NCI-H2196 treated with DMSO at 0.1 percent for 48 hours (cell line): ENCODE results near the gene MEGF6.
"Not testable (repeated sequence)": the region's sequence is repeated elsewhere in the genome, so short reads cannot be mapped to it uniquely, and the experiment has no call there.

Source experiments
- DNase-seq: peaks from one replicate; lab custom pipeline; 2025; ENCODE audit not compliant: unreplicated experiment; lab: John Stamatoyannopoulos, UW

MEGF6 gene

GRCh38 chr1:3575515-3575914 lies 35.8 kb downstream of the MEGF6 start:
- not testable (repeated sequence) for DNase-seq

- no peak for DNase-seq
Measured at GRCh38 chr1:3573500-3573899, 37.8 kb downstream of the MEGF6 start.

GRCh38 chr1:3572638-3573037 lies 38.7 kb downstream of the MEGF6 start:
- not testable (repeated sequence) for DNase-seq

DNA sequence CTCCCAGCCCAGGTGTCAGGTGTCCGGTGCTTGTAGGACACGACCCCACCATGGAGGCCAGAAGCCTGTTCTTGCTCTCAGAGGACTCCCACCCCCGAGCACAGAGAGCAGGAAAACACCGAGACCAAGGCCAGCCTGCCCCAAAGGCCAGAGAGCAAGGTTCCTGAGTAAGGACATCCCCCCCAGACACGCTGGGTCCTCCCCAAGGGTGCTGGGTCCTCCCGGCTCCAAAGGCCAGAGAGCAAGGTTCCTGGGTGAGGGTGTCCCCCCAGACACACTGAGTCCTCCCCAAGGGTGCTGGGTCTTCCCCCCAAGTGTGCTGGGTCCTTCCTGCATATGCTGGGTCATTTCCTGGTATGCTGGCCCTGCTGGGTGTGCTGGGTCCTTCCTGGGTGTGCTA lies 40.0 kb downstream of the MEGF6 start:
- DNase-seq = no peak

- DNase-seq = no peak
Measured at GRCh38 chr1:3570066-3570986, 41.0 kb downstream of the MEGF6 start.

GRCh38 chr1:3569436-3569835 lies 41.9 kb downstream of the MEGF6 start:
- no peak for DNase-seq

DNA sequence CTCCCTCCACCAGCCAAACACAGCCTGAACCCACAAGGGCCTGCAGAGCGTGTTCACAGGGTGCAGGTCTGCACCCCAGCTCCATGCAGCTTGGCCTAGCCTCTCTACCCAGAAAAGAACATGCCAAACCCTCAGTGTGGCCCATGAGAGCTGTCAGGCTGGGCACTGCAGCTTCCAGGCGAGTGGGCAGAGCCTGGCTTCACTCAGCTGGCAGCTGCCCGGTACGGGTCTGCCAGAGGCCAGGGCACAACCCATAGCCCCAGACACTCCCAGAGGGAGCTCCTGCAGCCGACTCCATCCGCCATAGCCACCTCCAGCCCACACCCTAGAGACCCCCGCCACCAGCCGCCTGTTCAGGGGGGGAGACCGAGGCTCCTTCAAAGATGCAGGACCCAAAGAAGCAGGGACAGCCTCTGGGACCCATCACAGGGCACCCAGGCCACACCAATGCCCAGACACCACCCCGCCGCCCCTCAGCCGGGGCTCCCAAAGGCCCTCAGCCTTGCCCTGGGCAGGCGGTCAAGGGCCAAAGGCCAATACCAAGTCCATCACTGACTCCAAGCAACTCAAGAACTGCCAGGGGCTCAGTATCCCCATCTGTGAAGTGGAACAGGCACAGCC lies 42.4 kb downstream of the MEGF6 start:
- no peak for DNase-seq

- no peak for DNase-seq
Measured at GRCh38 chr1:3566951-3567804, 44.1 kb downstream of the MEGF6 start.

DNA sequence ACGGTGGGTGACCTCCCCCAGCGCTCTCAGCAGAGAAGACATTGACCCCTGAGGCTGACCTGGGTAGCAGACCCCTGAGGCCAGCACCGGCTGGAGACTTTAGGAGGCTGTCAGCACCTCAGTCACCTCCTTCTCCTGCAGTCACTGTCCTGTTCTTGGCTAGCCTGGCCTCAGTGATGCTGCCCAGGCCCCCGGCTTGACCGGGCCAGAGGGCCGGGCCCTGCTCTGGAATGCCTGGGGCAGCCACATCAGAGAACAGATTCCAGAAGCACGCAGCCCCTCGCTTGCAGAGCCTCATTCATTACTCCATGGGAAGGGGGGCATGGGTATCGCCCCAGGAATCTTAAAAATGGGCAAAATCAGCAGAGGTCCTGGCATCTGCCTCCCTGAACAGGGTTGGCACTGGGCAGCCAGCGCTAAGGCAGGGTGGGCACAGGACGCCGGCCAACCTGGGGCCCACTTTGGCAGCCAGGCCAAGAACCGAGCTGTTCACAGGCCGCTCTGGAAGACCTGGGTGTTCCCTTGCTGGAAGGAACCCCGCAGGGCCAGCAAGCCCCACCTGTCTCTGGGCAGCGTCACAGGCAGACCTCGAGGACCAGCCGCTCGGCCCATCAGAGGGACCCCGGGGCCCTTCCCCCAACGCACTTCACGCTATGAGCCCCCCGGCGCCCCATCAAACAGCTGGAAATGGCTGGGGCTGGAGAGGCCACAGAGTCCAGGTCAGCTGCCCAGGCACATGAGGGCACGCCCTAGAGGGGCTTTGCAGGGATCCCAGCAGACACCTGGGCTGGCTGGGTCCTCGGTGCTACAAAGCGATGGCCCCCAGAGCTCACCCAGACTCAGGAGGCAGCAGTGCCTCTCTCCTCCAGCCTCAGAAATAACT lies 45.1 kb downstream of the MEGF6 start:
- no peak for DNase-seq

DNA sequence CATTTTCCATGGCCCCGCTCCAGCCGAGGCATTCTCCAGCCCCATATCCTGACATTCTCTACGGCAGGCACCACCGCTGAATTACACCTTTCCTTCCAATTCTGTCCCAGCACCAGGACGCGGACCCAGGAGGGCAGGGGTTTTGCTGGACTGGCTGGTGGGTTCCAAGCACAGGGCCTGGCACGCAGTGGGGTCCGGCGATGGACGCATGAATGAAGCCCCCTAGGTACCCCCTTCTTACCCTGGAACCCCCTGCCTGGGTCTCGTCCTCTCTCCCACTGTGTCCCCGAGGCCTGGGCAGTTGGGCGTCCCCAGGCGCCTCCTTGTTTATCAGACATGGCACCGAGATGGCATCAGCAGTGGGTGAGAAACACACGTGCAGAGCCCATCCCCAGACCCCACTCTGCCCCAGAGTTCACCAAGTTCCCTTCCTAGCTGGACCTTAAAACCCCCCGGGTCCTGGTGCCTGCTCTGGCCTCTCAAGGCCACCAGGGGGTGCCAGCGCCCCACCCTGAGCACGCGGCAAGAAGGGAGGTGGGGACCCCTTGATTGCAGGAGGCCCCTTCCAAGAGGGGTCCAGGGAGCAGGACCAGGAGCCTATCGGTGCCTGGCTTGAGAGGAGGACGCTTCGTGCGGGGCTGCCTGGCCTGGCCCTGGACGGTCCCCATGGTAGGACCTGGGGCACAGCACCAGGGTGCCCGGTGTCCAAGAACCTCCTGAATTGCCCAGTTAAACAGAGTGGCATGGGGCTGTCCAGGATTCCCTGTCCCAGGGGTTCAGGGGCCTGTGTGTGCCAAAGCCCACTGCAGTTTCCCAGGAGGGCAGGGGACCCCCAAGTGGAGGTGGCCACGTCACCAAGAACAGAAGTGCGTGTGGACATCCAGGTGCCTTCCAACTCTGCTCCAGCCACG lies 46.1 kb downstream of the MEGF6 start:
- no peak for DNase-seq

DNA sequence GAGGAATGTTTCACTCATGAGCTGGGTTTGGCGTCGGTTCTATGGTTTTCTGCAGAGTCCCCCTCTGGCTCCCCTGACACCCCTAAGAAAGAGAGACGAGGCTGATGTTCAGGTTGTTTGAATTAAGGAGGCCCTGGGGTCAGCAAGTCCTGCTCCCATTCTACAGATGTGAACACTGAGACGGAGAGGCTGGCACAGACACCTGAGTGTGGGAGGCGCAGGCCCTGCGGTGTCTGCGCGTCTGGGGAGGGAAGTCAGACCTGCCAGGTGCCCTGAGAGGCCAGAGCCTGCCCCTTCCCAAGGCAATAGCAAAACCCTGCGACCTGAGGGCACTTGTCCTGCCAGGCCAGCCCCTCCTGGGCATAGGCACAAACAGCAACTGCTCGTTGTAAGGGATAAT lies 47.7 kb downstream of the MEGF6 start:
- DNase-seq = no peak

- DNase-seq = no peak
Measured at GRCh38 chr1:3563125-3563524, 48.2 kb downstream of the MEGF6 start.

GRCh38 chr1:3562712-3563111 lies 48.6 kb downstream of the MEGF6 start:
- DNase-seq = no peak

DNA sequence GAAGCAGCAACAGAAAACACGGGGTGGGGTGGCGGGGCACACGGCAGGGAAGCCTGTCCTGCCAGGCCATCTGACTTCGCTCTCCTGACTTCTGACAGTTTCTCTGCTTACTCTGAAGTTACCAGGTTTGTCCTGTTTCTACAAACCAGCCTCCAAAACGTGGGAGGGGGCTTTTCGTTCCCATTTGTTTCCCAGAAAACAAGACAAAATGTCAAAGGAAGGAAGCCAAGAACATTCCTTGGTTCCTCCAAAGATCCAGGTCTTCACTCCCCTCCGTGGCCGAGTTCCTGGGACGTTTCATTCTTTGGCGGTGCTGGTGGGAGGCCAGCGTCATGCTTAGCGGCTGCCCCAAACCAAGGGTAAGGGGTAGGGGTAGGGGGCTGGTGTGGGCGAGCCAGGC lies 49.6 kb downstream of the MEGF6 start:
- no peak for DNase-seq

DNA sequence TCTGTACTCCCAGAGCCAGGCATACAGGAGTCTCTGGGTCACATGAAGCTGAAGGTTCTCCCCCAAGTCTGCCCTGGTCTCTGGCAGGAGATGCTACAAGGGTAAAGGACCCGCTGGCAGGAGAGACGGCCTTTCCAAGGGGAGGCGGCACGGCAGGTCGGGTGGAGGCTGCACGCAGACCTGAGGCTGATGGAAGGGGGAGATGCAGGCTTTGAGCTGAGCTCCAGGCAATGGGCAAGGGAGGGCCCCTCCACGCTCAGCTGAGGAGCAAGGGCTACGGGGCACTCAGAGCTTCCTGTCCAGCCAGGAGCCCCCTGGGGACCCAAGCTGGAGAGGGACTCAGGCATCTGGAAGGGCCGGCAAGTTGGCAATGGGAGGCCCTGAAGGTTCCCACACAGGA lies 50.3 kb downstream of the MEGF6 start:
- no peak for DNase-seq

GRCh38 chr1:3560251-3560871 lies 50.9 kb downstream of the MEGF6 start:
- no peak for DNase-seq

- DNase-seq = no peak
Measured at GRCh38 chr1:3558036-3558726, 53.1 kb downstream of the MEGF6 start.

DNA sequence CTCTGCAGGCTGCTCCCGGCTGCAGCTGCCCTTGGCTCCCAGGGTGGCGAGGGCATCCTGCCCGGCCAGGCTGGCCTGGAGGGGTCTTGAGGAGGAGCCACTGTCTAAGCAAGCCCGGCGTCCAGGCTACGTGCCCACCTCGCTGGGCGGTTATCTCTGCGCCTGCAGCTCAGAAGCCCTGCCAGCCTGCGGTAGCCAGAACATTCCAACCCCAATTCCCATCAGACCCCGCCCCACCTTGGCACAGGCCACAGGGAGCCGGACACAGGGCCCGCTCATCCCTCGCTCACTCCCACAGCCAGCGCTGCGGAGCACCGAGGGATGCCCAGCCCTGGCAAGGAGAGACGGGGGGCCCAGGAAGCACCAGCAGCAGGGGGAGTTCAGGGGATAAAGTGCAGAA lies 53.9 kb downstream of the MEGF6 start:
- no peak for DNase-seq

DNA sequence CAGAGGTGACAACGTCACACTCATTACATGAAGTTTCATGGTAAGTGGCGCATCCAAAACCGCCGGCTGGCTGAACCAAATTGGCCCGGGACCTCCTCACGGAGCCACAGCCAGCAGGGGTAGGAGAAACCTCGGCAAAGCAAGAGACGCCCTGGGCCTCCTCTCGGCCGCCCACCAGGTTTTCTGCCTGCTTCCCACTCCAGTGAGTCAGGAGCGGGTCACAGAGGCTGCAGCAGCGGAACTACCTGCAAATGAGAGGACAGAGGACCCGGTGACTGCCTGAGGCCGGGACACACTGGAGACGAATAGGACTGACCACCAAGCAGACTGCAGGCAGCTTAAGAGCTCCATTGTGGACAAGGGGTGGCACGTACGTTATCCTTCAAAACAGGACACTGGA lies 55.0 kb downstream of the MEGF6 start:
- DNase-seq = no peak
